Retinal pigment epithelial cell (primary cell): ENCODE measurements around the gene HPN.
"Not testable (repeated sequence)": the region's sequence is repeated elsewhere in the genome, so short reads cannot be mapped to it uniquely, and the experiment has no call there.

ENCODE experiments used
- DNase-seq: peaks from one replicate; pipeline ENCODE4 v3.0.0-alpha.2; 2010; ENCODE audit warnings: low read depth
- H3K4me3 ChIP-seq: 2 replicates; pipeline ENCODE4 v1.5.1; 2011; ENCODE audit warnings: mild to moderate bottlenecking, low read length, control low read depth, moderate library complexity
- CTCF ChIP-seq: conservative IDR thresholded peaks from 2 replicates; pipeline ENCODE4 v1.5.1; 2011; ENCODE audit warnings: low read depth, low read length, control low read depth, inconsistent platforms

The HPN gene

GRCh38 chr19:35005256-35005977 is 36.1 kb upstream of the HPN start:
- no peak for TF ChIP-seq CTCF
- no peak for DNase-seq
- no peak overlapping the region for H3K4me3 ChIP-seq

- not testable (repeated sequence) for DNase-seq, H3K4me3 ChIP-seq
Observed at GRCh38 chr19:35006007-35006341, 35.5 kb upstream of the HPN start.

GRCh38 chr19:35006342-35006998 is 35.1 kb upstream of the HPN start:
- no peak for DNase-seq
- TF ChIP-seq CTCF: no peak
- H3K4me3 ChIP-seq: no peak overlapping the region

GRCh38 chr19:35006999-35007365 is 34.5 kb upstream of the HPN start:
- H3K4me3 ChIP-seq: no peak overlapping the region
- no peak for TF ChIP-seq CTCF
- DNase-seq: no peak

- H3K4me3 ChIP-seq, DNase-seq: not testable (repeated sequence)
Observed at GRCh38 chr19:35007427-35007826, 34.1 kb upstream of the HPN start.

- no peak for TF ChIP-seq CTCF
- H3K4me3 ChIP-seq: no peak overlapping the region
- no peak for DNase-seq
Observed at GRCh38 chr19:35008891-35009341, 32.6 kb upstream of the HPN start.

- TF ChIP-seq CTCF: no peak
Observed at GRCh38 chr19:35009424-35010415, 31.8 kb upstream of the HPN start.

More at GRCh38 chr19:35009424-35010415, 31.8 kb upstream of the HPN start:
- no peak for DNase-seq
- H3K4me3 ChIP-seq: no peak overlapping the region
